Measurements from ENCODE around the gene TTC27.

DNA sequence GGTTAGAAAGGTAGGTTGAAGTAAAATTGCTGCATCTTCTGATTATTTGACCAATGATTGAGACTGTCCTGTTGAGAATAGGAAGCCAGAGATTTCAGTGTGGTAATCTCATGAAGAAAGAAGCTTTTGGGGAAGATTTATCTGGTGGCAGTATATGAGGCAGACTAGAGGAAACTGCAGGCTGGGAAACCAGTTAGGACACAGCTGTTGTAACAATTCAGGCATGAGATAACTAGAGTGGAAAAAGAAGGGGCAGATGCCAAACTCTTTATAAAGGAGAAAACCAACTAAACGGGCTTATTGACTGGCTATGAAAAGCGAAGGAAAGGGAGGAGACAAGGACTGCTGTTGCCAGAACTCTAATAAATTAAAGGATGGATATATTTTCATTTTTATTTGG is 155.6 kb downstream of the TTC27 start:
- TF ChIP-seq, protein P1, sequence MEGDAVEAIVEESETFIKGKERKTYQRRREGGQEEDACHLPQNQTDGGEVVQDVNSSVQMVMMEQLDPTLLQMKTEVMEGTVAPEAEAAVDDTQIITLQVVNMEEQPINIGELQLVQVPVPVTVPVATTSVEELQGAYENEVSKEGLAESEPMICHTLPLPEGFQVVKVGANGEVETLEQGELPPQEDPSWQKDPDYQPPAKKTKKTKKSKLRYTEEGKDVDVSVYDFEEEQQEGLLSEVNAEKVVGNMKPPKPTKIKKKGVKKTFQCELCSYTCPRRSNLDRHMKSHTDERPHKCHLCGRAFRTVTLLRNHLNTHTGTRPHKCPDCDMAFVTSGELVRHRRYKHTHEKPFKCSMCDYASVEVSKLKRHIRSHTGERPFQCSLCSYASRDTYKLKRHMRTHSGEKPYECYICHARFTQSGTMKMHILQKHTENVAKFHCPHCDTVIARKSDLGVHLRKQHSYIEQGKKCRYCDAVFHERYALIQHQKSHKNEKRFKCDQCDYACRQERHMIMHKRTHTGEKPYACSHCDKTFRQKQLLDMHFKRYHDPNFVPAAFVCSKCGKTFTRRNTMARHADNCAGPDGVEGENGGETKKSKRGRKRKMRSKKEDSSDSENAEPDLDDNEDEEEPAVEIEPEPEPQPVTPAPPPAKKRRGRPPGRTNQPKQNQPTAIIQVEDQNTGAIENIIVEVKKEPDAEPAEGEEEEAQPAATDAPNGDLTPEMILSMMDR (conservative IDR thresholded peaks at IDR 0.05 in 1 of 2, IDR thresholded peaks at IDR 0.05 in 1 of 2; ENCODE audit: extremely low read depth in 1 of 2, insufficient read depth in 1 of 2, low read depth in 1 of 2, low read length in 2 of 2) = no peak
- TF ChIP-seq EZH2 (IDR thresholded peaks at IDR 0.05; ENCODE audit: borderline replicate concordance, low read length) = no peak
